ENCODE results near the gene CDO1. TPM values are rescaled to one million over a fixed set of nuclear protein-coding genes. Genes with fewer than 3 reads are reported as not detected.
"Not testable (repeated sequence)": the region's sequence is repeated elsewhere in the genome, so short reads cannot be mapped to it uniquely, and the experiment has no call there.

The CDO1 gene
- total RNA-seq, 1 donor from 2014 or later: 2.4 TPM

DNA sequence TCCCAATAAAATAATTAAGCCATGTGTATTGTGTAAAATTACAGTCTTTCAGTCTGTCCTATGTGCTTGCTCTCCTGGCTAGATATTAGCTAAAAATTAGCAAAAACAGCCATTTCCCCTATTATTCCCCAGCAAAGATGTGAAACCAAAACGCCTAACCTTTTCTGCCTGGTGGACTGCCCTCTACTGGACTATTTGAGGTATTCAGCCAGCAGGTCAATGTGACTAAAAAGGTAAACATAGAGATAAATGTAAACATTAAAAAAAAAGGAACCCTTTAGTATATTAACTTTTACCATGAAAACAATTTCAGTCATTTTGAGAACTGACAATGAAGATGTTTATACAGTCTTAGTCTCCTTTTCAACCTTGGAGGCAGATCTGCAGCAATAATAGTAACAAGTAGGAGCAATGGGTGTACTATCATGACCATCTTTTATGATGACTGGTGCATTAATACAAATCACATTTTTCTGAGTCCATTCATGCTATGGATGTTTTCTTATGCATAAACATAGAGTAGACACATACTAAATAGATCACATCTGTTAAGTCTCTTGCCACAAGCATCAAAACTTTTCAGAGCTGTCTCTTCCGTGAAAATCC, 14.8 kb upstream of the CDO1 start:
- peak; percentile 35 for DNase-seq (ENCODE audit: low read depth)

GRCh38 chr5:115829913-115830312, 13.5 kb upstream of the CDO1 start:
- DNase-seq (ENCODE audit: low read depth): no peak

GRCh38 chr5:115825948-115826347, 9.5 kb upstream of the CDO1 start:
- no peak for DNase-seq (ENCODE audit: low read depth)

DNA sequence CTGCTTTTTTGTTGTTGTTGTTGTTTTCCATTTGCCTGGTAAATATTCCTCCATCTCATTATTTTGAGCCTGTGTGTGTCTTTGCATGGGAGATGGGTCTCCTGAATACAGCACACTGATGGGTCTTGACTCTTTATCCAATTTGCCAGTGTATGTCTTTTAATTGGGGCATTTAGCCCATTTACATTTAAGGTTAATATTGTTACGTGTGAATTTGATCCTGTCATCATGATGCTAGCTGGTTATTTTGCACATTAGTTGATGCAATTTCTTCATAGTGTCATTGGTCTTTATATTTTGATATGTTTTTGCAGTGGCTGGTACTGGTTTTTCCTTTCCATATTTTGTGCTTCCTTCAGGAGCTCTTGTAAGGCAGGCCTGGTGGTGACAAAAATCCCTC, 8.5 kb upstream of the CDO1 start:
- not testable (repeated sequence) for DNase-seq (ENCODE audit: low read depth)

GRCh38 chr5:115820846-115821245, 4.4 kb upstream of the CDO1 start:
- DNase-seq (ENCODE audit: low read depth): no peak

GRCh38 chr5:115818821-115819220, 2.4 kb upstream of the CDO1 start:
- DNase-seq (ENCODE audit: low read depth): no peak

DNA sequence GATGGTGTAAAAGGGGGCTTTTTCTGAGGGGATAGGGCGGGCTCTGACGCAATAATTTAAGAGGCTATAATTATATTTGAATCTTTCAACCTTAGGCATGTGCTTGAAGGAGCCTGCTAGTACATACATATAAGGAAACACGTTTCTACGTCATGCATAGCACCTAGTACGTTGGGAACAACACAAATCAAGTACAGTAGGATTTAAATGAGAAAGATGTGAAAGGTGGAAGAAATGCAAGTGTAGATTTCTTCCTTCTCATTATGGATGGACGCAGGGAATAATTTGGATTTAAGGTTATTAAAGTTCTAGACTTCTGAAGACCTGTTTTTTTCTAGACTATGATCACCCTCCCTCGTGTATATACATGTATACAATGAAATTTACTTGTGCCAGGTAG, 927 bp upstream of the CDO1 start:
- DNase-seq (ENCODE audit: low read depth): no peak

DNA sequence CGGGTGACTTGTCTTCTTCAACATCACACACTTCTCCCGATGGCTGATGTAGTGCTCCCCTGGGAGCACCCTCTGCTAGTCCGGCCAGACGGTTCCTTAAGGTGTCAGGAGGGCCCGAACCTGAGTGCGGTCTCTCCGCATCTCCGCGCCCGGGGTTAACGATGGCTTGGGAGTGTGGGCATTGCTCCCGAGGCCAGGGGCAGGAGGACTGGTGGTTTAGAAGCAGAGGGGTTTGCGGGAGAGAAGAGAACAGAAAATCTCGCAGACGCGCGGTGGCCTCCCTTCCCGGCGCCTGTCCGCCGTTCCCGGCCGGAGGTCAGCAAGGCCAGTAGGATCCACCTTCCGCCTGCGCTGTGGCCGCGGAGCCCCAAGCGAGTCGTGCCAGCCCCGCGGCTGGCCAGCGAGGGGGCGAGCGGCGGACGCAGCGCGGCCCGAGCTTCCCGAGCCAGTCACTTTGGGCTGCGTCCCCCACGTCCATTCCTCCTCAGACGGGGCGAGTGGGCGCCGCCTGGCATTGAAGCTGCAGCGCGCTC, 700 bp downstream of the CDO1 start:
- DNase-seq (ENCODE audit: low read depth): peak; percentile 9

- DNase-seq (ENCODE audit: low read depth): no peak
Observed at GRCh38 chr5:115815006-115815692, 1.3 kb downstream of the CDO1 start.

DNA sequence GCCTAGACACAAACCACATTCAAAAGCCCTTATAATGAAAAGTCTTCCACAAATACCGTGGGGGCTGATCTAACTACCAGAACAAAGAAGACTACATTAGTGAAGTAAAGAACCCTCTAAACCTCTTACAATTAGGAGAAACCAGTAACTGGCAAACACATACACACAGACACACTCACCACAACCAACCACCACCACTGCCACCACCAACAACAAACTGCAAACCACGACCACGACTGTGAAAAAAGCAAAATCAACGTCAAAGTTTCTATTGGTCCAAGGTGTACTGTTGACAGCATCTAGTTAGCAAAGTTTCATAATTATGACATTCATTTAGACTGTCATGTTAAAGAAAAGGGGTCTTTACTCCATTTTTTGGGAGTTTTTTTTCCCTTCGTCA, 2.7 kb downstream of the CDO1 start:
- no peak for DNase-seq (ENCODE audit: low read depth)

GRCh38 chr5:115812372-115812771, 4.1 kb downstream of the CDO1 start:
- DNase-seq (ENCODE audit: low read depth): no peak

DNA sequence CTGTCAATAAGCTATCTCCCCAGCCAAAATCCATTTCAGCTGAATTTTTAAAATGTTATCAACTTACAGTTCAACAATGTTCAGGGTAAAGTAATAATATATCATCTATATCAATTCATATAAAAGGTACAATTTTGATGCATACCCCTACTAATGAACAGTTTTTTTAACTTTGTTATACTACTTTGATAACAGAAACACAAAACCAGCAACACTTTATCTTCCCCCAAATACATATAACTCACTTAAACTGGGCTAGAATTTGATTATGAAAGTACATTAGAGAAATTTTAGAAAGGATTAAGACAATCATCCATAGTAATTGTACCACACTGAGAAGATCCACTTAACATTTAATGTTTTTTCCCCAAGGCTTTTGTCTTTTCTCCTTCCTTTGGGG, 5.1 kb downstream of the CDO1 start:
- DNase-seq (ENCODE audit: low read depth): no peak

DNA sequence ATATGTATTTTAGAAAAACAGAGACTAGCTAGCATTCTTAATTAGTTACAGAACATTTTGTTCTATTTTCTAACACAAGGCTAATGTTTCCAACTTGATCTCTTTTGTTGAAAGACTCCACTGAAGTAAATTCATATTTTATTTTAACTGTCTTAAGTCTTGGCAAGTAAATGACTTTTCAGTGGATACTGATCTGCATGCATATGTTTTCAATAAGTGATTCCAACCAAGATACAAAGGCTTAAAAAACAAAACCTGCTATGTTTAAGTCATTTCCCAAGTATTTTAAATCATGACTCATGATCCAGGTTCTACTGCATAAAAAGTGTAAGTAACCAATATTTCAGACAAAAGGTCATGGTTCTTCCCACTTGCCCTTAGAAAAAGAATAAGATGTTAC, 5.7 kb downstream of the CDO1 start:
- no peak for DNase-seq (ENCODE audit: low read depth)

- DNase-seq (ENCODE audit: low read depth): no peak
Observed at GRCh38 chr5:115809946-115810345, 6.5 kb downstream of the CDO1 start.

DNA sequence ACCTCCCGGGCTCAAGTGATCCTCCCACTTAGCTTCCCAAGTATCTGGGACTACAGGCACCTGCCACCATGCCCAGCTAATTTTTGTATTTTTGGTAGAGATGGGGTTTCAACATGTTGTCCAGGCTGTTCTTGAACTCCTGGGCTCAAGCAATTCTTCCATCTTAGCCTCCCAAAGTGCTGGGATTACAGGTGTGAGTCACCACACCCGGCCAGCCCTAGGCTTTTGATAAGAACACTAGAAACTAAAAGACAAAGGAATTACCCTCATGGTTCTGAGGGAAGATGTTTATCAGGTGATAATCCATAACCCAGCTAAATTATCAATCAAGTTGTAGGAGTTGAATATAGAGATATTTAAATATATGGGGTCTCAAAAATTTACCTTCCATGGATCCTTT, 8.4 kb downstream of the CDO1 start:
- not testable (repeated sequence) for DNase-seq (ENCODE audit: low read depth)

- DNase-seq (ENCODE audit: low read depth): no peak
Observed at GRCh38 chr5:115807654-115808052, 8.8 kb downstream of the CDO1 start.

DNA sequence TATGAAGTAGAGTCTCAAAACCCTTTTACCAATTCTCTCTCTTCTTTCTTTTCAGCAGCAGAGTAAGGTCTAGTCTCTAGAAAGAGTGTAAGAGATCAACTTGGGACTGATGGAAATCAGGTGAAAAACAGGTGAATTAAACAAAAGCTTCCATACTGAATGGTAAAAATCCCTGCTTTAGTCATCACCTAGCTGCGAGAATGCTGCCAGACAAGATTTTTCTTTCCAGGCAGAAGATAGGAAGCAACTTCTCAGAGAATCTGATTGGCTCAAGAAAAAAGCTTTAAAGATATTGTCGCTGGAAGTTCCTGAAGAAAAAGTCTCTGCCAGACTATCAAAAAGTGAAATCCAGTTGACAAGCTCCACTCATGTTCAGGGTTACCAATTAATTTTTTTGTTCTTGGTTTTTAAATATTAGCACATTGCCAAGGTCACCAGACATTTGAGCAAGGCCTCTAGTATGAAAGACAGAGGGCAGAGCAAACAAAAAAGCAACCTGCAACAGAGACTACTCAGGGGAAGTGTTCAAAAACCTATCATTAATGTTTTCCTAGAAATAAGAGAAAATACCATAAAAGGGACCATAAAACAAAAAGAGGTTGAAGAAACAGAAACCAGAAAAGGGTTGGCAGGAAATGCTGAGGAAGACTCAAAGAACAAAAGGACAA, 9.3 kb downstream of the CDO1 start:
- DNase-seq (ENCODE audit: low read depth): no peak

- no peak for DNase-seq (ENCODE audit: low read depth)
Observed at GRCh38 chr5:115801984-115802383, 14.5 kb downstream of the CDO1 start.

GRCh38 chr5:115801152-115801551, 15.3 kb downstream of the CDO1 start:
- DNase-seq (ENCODE audit: low read depth): no peak

- no peak for DNase-seq (ENCODE audit: low read depth)
Observed at GRCh38 chr5:115800108-115800507, 16.4 kb downstream of the CDO1 start.

- no peak for DNase-seq (ENCODE audit: low read depth)
Observed at GRCh38 chr5:115798252-115798651, 18.2 kb downstream of the CDO1 start.

- no peak for DNase-seq (ENCODE audit: low read depth)
Observed at GRCh38 chr5:115796656-115797055, 19.8 kb downstream of the CDO1 start.
